ENCODE results near the gene MRPL12.

DNA sequence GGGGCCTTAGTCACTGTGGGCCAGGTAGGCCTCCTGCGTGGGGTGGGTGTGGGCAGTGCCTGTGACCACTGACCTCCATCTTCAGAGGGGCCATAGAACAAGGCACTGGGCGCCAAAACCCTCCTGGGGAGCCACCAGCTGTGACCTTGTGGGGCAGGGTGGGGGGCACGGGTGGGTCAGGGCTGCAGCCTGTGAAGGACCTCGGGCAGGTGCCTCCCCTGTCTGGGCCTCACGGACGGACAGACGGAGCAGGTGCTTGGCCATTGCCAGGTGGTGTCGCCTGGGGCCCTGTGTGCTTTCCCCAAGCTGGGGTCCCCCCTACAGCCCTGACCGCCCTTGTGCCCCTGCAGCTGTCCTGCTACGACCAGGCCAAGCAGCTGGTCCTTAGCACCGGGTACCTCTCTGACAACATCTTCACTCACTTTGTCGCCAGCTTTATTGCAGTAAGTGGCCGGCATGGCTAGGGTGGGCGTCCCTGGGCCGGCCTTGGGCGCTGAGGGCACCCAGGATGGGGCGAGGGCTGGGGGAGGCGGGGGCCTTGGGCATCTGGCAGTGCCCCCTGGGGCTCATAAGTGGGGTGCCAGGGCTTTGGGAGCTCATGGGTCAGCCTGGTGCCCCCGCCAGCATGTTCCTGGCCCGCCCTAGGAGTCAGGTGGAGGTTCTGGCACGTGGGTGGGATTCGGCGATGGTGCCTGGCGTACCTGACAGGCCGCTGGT lies 14.0 kb downstream of the MRPL12 start:
- TF ChIP-seq POLR2AphosphoS5 (IDR thresholded peaks at IDR 0.05; ENCODE audit: low read depth) (no peak), GABPA (IDR thresholded peaks at IDR 0.05; ENCODE audit: low read depth) (no peak)
- TF ChIP-seq, protein P1, sequence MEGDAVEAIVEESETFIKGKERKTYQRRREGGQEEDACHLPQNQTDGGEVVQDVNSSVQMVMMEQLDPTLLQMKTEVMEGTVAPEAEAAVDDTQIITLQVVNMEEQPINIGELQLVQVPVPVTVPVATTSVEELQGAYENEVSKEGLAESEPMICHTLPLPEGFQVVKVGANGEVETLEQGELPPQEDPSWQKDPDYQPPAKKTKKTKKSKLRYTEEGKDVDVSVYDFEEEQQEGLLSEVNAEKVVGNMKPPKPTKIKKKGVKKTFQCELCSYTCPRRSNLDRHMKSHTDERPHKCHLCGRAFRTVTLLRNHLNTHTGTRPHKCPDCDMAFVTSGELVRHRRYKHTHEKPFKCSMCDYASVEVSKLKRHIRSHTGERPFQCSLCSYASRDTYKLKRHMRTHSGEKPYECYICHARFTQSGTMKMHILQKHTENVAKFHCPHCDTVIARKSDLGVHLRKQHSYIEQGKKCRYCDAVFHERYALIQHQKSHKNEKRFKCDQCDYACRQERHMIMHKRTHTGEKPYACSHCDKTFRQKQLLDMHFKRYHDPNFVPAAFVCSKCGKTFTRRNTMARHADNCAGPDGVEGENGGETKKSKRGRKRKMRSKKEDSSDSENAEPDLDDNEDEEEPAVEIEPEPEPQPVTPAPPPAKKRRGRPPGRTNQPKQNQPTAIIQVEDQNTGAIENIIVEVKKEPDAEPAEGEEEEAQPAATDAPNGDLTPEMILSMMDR (IDR thresholded peaks at IDR 0.05; ENCODE audit: insufficient read depth, low read length), result no peak
- TF ChIP-seq, protein P2, sequence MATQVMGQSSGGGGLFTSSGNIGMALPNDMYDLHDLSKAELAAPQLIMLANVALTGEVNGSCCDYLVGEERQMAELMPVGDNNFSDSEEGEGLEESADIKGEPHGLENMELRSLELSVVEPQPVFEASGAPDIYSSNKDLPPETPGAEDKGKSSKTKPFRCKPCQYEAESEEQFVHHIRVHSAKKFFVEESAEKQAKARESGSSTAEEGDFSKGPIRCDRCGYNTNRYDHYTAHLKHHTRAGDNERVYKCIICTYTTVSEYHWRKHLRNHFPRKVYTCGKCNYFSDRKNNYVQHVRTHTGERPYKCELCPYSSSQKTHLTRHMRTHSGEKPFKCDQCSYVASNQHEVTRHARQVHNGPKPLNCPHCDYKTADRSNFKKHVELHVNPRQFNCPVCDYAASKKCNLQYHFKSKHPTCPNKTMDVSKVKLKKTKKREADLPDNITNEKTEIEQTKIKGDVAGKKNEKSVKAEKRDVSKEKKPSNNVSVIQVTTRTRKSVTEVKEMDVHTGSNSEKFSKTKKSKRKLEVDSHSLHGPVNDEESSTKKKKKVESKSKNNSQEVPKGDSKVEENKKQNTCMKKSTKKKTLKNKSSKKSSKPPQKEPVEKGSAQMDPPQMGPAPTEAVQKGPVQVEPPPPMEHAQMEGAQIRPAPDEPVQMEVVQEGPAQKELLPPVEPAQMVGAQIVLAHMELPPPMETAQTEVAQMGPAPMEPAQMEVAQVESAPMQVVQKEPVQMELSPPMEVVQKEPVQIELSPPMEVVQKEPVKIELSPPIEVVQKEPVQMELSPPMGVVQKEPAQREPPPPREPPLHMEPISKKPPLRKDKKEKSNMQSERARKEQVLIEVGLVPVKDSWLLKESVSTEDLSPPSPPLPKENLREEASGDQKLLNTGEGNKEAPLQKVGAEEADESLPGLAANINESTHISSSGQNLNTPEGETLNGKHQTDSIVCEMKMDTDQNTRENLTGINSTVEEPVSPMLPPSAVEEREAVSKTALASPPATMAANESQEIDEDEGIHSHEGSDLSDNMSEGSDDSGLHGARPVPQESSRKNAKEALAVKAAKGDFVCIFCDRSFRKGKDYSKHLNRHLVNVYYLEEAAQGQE (IDR thresholded peaks at IDR 0.05; ENCODE audit: insufficient replicate concordance, low read depth), result no peak

All from HL-60 (cell line).